Activated CD4-positive, alpha-beta T cell treated with anti-CD3 and anti-CD28 coated beads for 4 hours (primary cell): ENCODE results near the gene ANKRD13A.
"Not testable (repeated sequence)": the region's sequence is repeated elsewhere in the genome, so short reads cannot be mapped to it uniquely, and the experiment has no call there.

Experiments used
- DNase-seq, 2 donors: peaks; one replicate each; pipeline ENCODE4 v3.0.0-alpha.2; 2020

Gene ANKRD13A

GRCh38 chr12:110050927-110051326 is 51.7 kb downstream of the ANKRD13A start:
- DNase-seq = no peak

DNA sequence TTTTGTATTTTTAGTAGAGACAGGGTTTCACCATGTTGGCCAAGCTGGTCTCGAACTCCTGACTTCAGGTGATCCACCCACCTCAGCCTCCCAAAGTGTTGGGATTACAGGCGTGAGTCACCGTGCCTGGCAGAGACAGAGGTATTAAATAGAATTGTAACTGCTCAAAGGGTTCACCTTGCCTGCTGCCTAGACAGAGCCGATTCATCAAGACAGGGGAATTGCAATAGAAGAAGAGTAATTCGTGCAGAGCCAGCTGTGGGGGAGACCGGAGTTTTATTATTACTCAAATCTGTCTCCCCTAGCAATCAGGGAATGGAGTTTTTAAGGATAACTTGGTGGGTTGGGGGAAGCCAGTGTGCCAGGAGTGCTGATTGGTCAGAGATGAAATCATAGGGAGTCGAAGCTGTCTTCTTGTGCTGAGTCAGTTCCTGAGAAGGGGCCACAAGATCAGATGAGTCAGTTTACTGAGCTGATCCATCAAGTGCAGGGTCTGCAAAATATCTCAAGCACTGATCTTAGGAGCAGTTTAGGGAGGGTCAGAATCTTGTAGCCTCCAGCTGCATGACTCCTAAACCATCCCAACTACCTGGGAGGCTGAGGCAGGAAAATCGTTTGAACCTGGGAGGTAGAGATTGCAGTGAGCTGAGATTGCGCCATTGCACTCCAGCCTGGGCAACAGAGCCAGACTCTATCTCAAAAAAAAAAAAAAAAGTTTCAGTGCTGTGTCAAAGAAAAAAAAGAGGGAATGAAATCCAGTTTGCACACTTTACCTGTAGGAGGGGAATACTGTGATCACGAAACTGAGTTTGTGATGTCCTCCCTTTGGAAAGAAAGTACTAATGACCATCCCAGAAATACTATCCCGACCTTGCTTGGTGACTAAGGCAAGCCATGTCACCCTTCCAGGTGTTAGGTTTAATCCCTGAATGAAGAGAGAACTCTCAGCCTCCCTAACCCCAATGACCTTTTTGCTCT is 56.4 kb downstream of the ANKRD13A start:
- not testable (repeated sequence) for DNase-seq

DNA sequence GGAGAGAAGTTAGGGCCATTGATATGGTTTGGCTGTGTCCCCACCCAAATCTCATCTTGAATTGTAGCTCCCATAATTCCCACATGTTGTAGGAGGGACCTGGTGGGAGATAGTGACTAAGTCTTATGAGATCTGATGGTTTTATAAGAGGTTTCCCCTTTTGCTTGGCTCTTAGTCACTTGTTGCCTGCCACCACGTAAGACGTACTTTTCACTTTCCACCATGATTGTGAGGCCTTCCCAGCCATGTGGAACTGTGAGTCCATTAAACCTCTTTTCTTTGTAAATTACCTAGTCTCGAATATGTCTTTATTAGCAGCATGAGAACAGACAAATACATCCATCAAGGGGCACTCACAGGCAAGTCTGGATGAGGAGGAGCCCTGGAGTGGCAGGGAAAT is 57.4 kb downstream of the ANKRD13A start:
- DNase-seq = not testable (repeated sequence)

- no peak for DNase-seq
These were observed 59.8 kb downstream of the ANKRD13A start for GRCh38 chr12:110058875-110059615.

GRCh38 chr12:110059651-110060000 is 60.4 kb downstream of the ANKRD13A start:
- no peak for DNase-seq

- no peak for DNase-seq
These were observed 63.0 kb downstream of the ANKRD13A start for GRCh38 chr12:110062241-110062640.

DNA sequence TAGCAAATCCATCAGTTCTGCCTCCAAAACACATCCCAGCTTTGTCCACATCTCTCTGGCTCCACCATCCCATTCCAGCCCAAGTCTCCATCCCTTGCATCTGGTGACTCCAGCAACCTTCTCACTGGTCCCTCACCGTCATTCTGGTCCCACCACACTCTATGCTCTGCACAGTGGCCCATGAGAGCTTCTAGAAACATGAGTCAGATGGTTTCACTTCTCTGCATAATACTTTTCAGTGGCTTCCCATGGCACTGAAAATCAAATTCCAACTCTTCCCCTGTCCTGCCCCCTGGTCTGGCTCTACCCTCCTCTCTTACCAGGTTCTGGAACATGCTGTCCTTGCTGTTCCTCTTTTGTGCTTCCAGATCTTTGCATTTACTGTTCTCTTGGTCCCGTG is 66.3 kb downstream of the ANKRD13A start:
- no peak for DNase-seq

- no peak for DNase-seq
These were observed 68.3 kb downstream of the ANKRD13A start for GRCh38 chr12:110067531-110067930.

- DNase-seq = not testable (repeated sequence)
These were observed 68.9 kb downstream of the ANKRD13A start for GRCh38 chr12:110068115-110068514.

- no peak for DNase-seq
These were observed 69.4 kb downstream of the ANKRD13A start for GRCh38 chr12:110068654-110069053.

GRCh38 chr12:110071504-110071903 is 72.3 kb downstream of the ANKRD13A start:
- no peak for DNase-seq

DNA sequence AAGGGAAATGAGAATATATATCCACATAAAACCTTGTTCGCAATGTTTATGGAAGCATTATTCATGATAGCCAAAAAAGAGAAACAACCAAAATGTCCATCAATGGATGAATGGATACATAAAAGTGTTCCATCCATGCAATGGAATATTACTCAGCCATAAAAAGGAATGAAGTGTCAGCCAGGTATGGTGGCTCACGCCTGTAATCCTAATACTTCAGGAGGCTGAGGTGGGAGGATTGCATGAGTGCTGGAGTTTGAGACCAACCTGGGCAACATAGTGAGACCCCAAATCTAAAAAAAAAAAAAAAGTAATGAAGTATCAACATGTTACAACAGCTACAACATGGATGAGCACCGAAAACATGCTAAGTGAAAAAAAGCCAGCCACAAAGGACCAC is 72.7 kb downstream of the ANKRD13A start:
- no peak for DNase-seq

DNA sequence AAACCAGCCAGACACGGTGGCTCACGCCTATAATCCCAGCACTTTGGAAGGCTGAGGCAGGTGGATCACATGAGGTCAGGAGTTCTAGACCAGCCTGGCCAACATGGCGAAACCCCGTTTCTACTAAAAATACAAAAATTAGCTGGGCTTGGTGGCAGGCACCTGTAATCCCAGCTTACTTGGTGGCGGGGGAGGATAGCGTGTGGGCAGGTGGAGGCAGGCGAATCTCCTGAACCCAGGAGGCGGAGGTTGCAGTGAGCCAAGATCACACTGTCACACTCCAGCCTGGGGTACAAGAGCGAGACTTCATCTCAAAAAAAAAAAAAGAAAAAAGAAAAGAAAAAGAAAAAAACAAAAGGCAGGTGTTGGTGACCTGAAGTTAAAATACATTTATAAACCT is 73.4 kb downstream of the ANKRD13A start:
- not testable (repeated sequence) for DNase-seq

- peak; percentile 19 to 21 for DNase-seq
These were observed 74.0 kb downstream of the ANKRD13A start for GRCh38 chr12:110073049-110073831.

GRCh38 chr12:110074089-110074488 is 74.9 kb downstream of the ANKRD13A start:
- DNase-seq = no peak

GRCh38 chr12:110075880-110076279 is 76.7 kb downstream of the ANKRD13A start:
- no peak for DNase-seq

DNA sequence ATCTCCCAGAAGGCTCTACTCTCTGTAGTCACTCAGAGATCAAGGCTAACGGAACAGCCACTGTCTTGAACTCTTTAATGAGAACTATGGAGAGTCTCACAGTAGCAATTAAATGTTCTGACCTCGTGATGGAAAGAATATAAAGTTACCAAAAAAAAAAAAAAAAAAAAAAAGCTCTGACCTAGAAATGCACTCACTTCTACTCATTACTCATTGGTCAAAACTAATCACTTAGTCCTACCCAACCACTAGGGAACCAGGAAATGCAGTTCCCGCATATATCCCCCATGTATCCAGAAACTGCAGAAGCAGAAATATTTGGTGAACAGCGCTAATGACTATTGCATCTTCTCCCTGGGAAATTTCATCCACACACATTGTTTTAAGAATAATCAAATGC is 78.6 kb downstream of the ANKRD13A start:
- DNase-seq = no peak

DNA sequence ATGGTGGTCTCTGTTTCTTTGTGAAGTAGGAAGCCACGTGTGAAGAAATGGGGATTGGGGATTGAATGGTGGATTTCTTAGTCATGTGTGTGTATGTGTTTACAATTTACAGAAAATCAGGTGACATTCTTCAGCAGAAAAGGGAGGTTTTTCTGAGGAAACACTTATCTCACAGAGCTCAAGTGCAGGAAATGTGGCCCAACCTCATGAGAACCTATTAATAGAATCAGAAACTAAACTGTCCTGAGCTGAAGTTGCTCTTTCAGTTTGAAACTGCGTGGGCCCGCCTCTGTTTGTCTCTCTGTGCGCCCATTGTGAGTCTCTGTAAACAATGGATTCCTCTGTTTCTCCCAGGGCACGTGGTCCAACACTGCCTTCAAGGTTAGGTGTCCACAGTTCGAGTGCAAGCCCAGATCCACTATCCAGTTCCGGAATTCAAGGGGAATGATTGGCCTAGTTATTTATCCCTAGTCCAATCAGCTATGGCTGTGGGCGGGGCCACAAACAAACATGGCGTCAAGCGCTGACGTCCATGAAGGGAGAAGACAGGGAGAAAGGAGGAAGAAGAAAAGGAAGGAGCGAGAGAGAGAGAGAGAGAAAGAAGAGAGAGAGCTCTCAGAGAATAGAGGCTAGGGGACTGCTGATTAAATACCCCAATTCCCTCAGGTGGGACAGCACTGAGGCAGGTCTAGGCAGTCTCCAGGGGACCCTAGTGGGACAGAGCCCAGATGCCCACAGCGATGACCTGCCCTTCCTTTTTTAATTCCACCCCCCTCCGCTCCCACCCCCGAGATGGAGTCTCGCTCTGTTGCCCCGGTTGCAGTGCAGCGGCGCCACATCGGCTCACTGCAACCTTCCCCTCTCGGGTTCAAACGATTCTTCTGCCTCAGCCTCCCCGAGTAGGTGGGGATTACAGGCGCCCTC is 80.5 kb downstream of the ANKRD13A start:
- peak; percentile 70 to 75 for DNase-seq

DNA sequence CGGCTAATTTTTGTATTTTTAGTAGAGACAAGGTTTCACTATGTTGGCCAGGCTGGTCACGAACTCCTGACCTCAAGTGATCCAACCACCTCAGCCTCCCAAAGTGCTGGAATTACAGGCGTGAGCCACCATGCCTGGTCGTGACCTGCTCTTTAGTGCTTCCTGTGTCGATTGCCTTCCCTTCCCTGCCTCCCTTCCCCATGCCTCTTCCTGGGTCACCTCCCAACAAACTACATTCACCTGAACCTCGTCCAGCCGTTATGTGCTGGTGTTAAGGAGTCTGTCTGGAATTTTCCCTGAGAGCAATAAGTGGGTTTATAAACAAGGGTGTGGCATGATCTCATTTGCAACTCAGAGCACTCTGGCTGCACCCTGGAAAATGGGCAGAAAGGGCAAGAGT is 81.2 kb downstream of the ANKRD13A start:
- DNase-seq = no peak

GRCh38 chr12:110084314-110085015 is 85.2 kb downstream of the ANKRD13A start:
- DNase-seq = no peak

GRCh38 chr12:110088216-110088615 is 89.0 kb downstream of the ANKRD13A start:
- DNase-seq = not testable (repeated sequence)
